ENCODE data around the gene SERPINA4. TPM values are rescaled to one million over a fixed set of nuclear protein-coding genes. Genes with fewer than 3 reads are reported as not detected.

Gene SERPINA4
- total RNA-seq, 1 donor from 2014 or later, result not detected

DNA sequence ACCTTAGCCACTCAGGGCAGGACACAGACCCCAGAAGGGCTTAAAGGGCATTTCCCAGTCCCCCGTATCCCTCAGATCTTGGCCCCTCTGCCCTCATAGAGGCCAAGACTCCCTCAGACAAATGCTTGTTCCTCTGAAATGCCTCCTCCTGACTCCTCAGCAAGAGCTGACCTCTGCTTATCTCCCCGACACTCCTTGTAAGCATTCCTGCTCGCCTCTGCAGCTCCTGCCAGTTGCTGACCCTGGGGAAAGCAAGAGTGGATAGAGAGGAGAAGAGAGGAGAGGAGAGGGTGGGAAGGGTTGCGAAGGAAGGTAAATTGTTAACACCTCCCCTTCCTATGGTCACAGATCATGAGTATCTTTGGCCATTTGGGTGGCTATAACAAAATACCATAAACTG is 27.1 kb downstream of the SERPINA4 start:
- TF ChIP-seq, protein P1, sequence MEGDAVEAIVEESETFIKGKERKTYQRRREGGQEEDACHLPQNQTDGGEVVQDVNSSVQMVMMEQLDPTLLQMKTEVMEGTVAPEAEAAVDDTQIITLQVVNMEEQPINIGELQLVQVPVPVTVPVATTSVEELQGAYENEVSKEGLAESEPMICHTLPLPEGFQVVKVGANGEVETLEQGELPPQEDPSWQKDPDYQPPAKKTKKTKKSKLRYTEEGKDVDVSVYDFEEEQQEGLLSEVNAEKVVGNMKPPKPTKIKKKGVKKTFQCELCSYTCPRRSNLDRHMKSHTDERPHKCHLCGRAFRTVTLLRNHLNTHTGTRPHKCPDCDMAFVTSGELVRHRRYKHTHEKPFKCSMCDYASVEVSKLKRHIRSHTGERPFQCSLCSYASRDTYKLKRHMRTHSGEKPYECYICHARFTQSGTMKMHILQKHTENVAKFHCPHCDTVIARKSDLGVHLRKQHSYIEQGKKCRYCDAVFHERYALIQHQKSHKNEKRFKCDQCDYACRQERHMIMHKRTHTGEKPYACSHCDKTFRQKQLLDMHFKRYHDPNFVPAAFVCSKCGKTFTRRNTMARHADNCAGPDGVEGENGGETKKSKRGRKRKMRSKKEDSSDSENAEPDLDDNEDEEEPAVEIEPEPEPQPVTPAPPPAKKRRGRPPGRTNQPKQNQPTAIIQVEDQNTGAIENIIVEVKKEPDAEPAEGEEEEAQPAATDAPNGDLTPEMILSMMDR (IDR thresholded peaks at IDR 0.05; ENCODE audit: borderline replicate concordance), result no peak
- no peak for DNase-seq
- no peaks in the 10 kb centered on the region for H3K9me3 ChIP-seq (replicated peaks)
- H3K27me3 ChIP-seq (ENCODE audit: low read depth), result no peaks in the 10 kb centered on the region
- intact Hi-C loops (cut with micrococcal nuclease), result no loop called here
- H3K4me1 ChIP-seq, result no peaks in the 10 kb centered on the region
- no peak overlapping the region for H3K27ac ChIP-seq (replicated peaks)
- no peak overlapping the region for H3K4me3 ChIP-seq
- no peaks in the 10 kb centered on the region for H3K36me3 ChIP-seq

DNA sequence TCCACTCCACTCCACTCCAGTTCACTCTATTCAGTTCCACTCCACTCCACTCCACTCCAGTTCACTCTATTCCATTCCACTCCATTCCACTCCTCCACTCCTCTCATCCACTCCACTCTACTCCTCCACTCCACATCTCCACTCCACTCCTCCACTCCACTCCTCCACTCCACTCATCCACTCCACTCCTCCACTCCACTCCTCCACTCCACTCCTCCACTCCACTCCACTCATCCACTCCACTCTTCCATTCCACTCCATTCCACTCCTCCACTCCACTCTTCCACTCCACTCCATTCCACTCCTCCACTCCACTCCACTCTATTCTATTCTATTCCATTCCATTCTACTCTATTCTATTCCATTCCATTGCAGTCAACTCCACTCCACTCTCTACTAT is 29.8 kb downstream of the SERPINA4 start:
- no peak for DNase-seq
- H3K27ac ChIP-seq (replicated peaks), result no peak overlapping the region
- no peaks in the 10 kb centered on the region for H3K27me3 ChIP-seq (ENCODE audit: low read depth)
- no peaks in the 10 kb centered on the region for H3K9me3 ChIP-seq (replicated peaks)
- H3K36me3 ChIP-seq, result no peaks in the 10 kb centered on the region
- H3K4me1 ChIP-seq, result peaks cover 6% of the 10 kb centered on the region
- TF ChIP-seq, protein P1 (IDR thresholded peaks at IDR 0.05; ENCODE audit: borderline replicate concordance), result no peak
- no peak overlapping the region for H3K4me3 ChIP-seq
- intact Hi-C loops (cut with micrococcal nuclease), result no loop called here

DNA sequence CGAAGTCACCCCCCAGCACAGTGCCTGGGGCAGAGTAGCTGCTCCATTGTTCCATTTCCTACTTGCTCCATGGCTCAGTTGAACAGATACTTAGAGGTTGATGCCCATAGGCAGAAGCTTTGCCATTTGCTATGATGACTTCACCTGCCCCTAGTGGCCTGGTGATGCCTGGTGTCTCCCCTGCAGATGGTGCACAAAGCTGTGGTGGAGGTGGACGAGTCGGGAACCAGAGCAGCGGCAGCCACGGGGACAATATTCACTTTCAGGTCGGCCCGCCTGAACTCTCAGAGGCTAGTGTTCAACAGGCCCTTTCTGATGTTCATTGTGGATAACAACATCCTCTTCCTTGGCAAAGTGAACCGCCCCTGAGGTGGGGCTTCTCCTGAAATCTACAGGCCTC is 30.6 kb downstream of the SERPINA4 start:
- DNase-seq, result no peak
- no peaks in the 10 kb centered on the region for H3K9me3 ChIP-seq (replicated peaks)
- H3K4me1 ChIP-seq, result peaks cover 7% of the 10 kb centered on the region
- H3K27ac ChIP-seq (replicated peaks), result no peak overlapping the region
- TF ChIP-seq, protein P1 (IDR thresholded peaks at IDR 0.05; ENCODE audit: borderline replicate concordance), result no peak
- intact Hi-C loops (cut with micrococcal nuclease), result no loop called here
- H3K4me3 ChIP-seq, result no peak overlapping the region
- H3K27me3 ChIP-seq (ENCODE audit: low read depth), result no peaks in the 10 kb centered on the region
- H3K36me3 ChIP-seq, result no peaks in the 10 kb centered on the region

DNA sequence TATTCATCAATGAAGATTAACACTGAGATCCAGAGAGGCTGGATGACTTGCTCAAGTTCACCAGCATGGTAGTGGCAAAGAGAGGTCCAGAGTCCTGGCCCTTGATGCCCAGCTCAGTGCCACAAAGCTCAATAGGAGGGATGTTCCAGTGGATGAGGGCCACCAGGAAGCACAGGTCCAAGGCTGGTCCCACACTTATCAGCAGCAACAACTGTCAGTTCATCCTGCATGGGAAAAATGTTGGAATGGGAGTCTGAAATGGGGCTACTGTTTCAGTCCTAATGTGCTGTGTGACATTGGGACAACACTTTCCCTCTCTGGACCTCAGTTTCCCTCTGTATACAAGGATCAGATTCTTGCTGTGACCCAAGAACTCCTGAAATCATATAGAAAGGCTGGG is 31.2 kb downstream of the SERPINA4 start:
- H3K27ac ChIP-seq (replicated peaks), result no peak overlapping the region
- TF ChIP-seq, protein P1 (IDR thresholded peaks at IDR 0.05; ENCODE audit: borderline replicate concordance), result no peak

DNA sequence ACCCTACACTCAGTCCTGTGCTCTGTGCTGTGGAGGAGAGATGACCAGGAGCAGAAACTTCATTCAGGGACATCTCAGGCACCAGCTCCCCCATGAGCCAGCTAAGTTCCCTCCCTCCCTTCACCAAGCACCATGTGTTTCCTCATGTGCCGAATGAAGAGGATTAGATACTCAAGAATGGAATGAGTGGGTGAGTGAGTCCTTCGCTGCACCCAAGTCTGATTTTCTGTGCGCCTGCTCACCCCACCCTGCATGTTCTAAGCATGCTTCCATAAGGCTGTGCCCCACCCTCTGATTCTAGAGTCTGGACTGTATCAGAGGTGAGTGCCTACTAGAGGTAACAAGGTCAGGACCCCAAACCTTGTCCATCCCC is 32.1 kb downstream of the SERPINA4 start:
- TF ChIP-seq, protein P1 (IDR thresholded peaks at IDR 0.05; ENCODE audit: borderline replicate concordance), result no peak
- Histone ChIP-seq H3K4me1 (peaks cover 14% of the 10 kb centered on the region), H3K4me3 (no peak overlapping the region), H3K36me3 (no peaks in the 10 kb centered on the region), H3K27me3 (ENCODE audit: low read depth) (no peaks in the 10 kb centered on the region), H3K27ac (replicated peaks) (no peak overlapping the region), H3K9me3 (replicated peaks) (no peaks in the 10 kb centered on the region)
- DNase-seq, result no peak
- intact Hi-C loops (cut with micrococcal nuclease), result no loop called here

More for the DNA sequence above, 31.2 kb downstream of the SERPINA4 start:
- no peaks in the 10 kb centered on the region for H3K27me3 ChIP-seq (ENCODE audit: low read depth)
- no peaks in the 10 kb centered on the region for H3K36me3 ChIP-seq
- no peak for DNase-seq
- no peak overlapping the region for H3K4me3 ChIP-seq
- peaks cover 7% of the 10 kb centered on the region for H3K4me1 ChIP-seq
- intact Hi-C loops (cut with micrococcal nuclease), result no loop called here
- no peaks in the 10 kb centered on the region for H3K9me3 ChIP-seq (replicated peaks)

Measured in left ventricle myocardium inferior (tissue), 1 donor.